ENCODE results near the gene TMEM114.

Gene TMEM114

GRCh38 chr16:8611122-8611521 is 20.8 kb upstream of the TMEM114 start:
- no peak for DNase-seq

- no peak for DNase-seq
Measured at GRCh38 chr16:8607214-8607613, 16.9 kb upstream of the TMEM114 start.

- DNase-seq = no peak
Measured at GRCh38 chr16:8605554-8605953, 15.2 kb upstream of the TMEM114 start.

- no peak for DNase-seq
Measured at GRCh38 chr16:8600144-8600775, 9.9 kb upstream of the TMEM114 start.

- no peak for DNase-seq
Measured at GRCh38 chr16:8596581-8596980, 6.3 kb upstream of the TMEM114 start.

GRCh38 chr16:8595783-8596182 is 5.5 kb upstream of the TMEM114 start:
- DNase-seq = no peak

GRCh38 chr16:8594149-8594666 is 3.9 kb upstream of the TMEM114 start:
- DNase-seq = no peak

GRCh38 chr16:8591451-8591850 is 1.1 kb upstream of the TMEM114 start:
- no peak for DNase-seq

- DNase-seq = no peak
Measured at GRCh38 chr16:8590811-8591210, 500 bp upstream of the TMEM114 start.

GRCh38 chr16:8589057-8589899 is 1.0 kb downstream of the TMEM114 start:
- DNase-seq = no peak

- no peak for DNase-seq
Measured at GRCh38 chr16:8588682-8589056, 1.6 kb downstream of the TMEM114 start.

GRCh38 chr16:8587065-8587464 is 3.2 kb downstream of the TMEM114 start:
- DNase-seq = no peak

GRCh38 chr16:8585857-8586256 is 4.5 kb downstream of the TMEM114 start:
- no peak for DNase-seq

- DNase-seq = no peak
Measured at GRCh38 chr16:8585041-8585440, 5.3 kb downstream of the TMEM114 start.

GRCh38 chr16:8583732-8584131 is 6.6 kb downstream of the TMEM114 start:
- DNase-seq = no peak

GRCh38 chr16:8583199-8583598 is 7.1 kb downstream of the TMEM114 start:
- DNase-seq = no peak

- no peak for DNase-seq
Measured at GRCh38 chr16:8581831-8582580, 8.3 kb downstream of the TMEM114 start.

- DNase-seq = no peak
Measured at GRCh38 chr16:8579559-8579958, 10.8 kb downstream of the TMEM114 start.

- DNase-seq = no peak
Measured at GRCh38 chr16:8577678-8578304, 12.5 kb downstream of the TMEM114 start.

- no peak for DNase-seq
Measured at GRCh38 chr16:8576141-8577004, 13.9 kb downstream of the TMEM114 start.

- no peak for DNase-seq
Measured at GRCh38 chr16:8575399-8575798, 14.9 kb downstream of the TMEM114 start.
